CD8-positive, alpha-beta memory T cell (primary cell): Measurements from ENCODE around the gene SIL1. TPM values are rescaled to one million over a fixed set of nuclear protein-coding genes. Genes with fewer than 3 reads are reported as not detected.
A peak's percentile ranks its signal among the peaks of the same experiment; 100 is the strongest.

Source experiments
- CTCF ChIA-PET: fragments of 350-600 bp; sonication (Branson Sonifier 250); formaldehyde crosslinking; loops from one replicate; lab custom pipeline; 2021; ENCODE audit warnings: antibody characterized with exemption; lab: Charles Lee
- POLR2A ChIA-PET: fragments of 350-600 bp; sonication (Branson Sonifier 250); formaldehyde crosslinking; loops from one replicate; lab custom pipeline; 2021; ENCODE audit warnings: antibody characterized with exemption; lab: Charles Lee
- DNase-seq, 5 donors: peaks; one replicate each; pipeline versions ENCODE4 v3.0.0 to v3.0.0-alpha.2; 2020 to 2022; ENCODE audit warnings: mixed read lengths in 1 of 5
- H3K27ac ChIP-seq: one replicate; pipeline ENCODE4 v1.7.0; 2013; ENCODE audit warnings: low read depth, mild to moderate bottlenecking, low read length, moderate library complexity
- H3K27me3 ChIP-seq: 2 replicates; pipeline ENCODE4 v1.7.0; 2013; ENCODE audit warnings: low read length, mild to moderate bottlenecking; ENCODE audit not compliant: insufficient read depth, poor library complexity, severe bottlenecking
- H3K36me3 ChIP-seq: 2 replicates; pipeline ENCODE4 v1.7.0; 2013; ENCODE audit warnings: mild to moderate bottlenecking, low read length, moderate library complexity; ENCODE audit not compliant: insufficient read depth
- H3K4me1 ChIP-seq: 2 replicates; pipeline ENCODE4 v1.7.0; 2013; ENCODE audit warnings: mild to moderate bottlenecking, low read length, moderate library complexity; ENCODE audit not compliant: insufficient read depth
- H3K4me3 ChIP-seq: 2 replicates; pipeline ENCODE4 v1.7.0; 2013; ENCODE audit warnings: mild to moderate bottlenecking, low read length
- H3K9me3 ChIP-seq: 2 replicates; pipeline ENCODE4 v1.7.0; 2013; ENCODE audit warnings: mild to moderate bottlenecking, low read length
- H3K27ac Mint-ChIP-seq, 8 donors: one replicate each; pipeline ENCODE4 v1.8.0; 2020 to 2021; ENCODE audit warnings: mixed read lengths in 8 of 8, mild to moderate bottlenecking in 6 of 8, inconsistent platforms in 3 of 8, moderate library complexity in 3 of 8
- H3K27me3 Mint-ChIP-seq, 2 donors: one replicate each; pipeline ENCODE4 v1.8.0; 2020 to 2021; ENCODE audit warnings: mixed read lengths in 2 of 2, mild to moderate bottlenecking in 1 of 2, moderate library complexity in 1 of 2
- H3K36me3 Mint-ChIP-seq, 3 donors: one replicate each; pipeline ENCODE4 v1.8.0; 2020 to 2021; ENCODE audit warnings: mixed read lengths in 3 of 3, inconsistent platforms in 1 of 3, mild to moderate bottlenecking in 1 of 3
- H3K4me1 Mint-ChIP-seq, 3 donors: one replicate each; pipeline ENCODE4 v1.8.0; 2020 to 2021; ENCODE audit warnings: mixed read lengths in 3 of 3, inconsistent platforms in 1 of 3, mild to moderate bottlenecking in 1 of 3
- H3K4me3 Mint-ChIP-seq, 7 donors: one replicate each; pipeline ENCODE4 v1.8.0; 2020 to 2021; ENCODE audit warnings: mixed read lengths in 7 of 7, mild to moderate bottlenecking in 6 of 7, moderate library complexity in 4 of 7, inconsistent platforms in 2 of 7
- H3K9me3 Mint-ChIP-seq, 5 donors: one replicate each; pipeline ENCODE4 v1.8.0; 2020 to 2022; ENCODE audit warnings: mixed read lengths in 5 of 5, mild to moderate bottlenecking in 3 of 5, moderate library complexity in 2 of 5, inconsistent platforms in 1 of 5
- polyA plus RNA-seq: library from polyadenylated mRNA; unstranded; fragments of 300-500 nt; fragmentation: Illumina TruSeq; gene quantifications from one replicate; pipeline ENCODE4 v1.2.3, GENCODE V29; 2021
- total RNA-seq, 2 experiments: library from RNA; stranded (reverse); gene quantifications; one replicate each; pipeline ENCODE4 v1.2.3, GENCODE V29; 2021

The SIL1 gene
- total RNA-seq (10 to 100 TPM; 26.6 to 27.5 TPM), polyA plus RNA-seq (15.0 TPM)

- DNase-seq, result peak; percentile 92 to 97 (median 93)
- Histone ChIP-seq H3K9me3 (no peaks in the 10 kb centered on the region), H3K36me3 (no peaks in the 10 kb centered on the region), H3K4me1 (peaks cover 6% of the 10 kb centered on the region), H3K27me3 (no peaks in the 10 kb centered on the region), H3K27ac (peak within 1 kb of the TSS; percentile 88), H3K4me3 (peak within 1 kb of the TSS; percentile 75)
- Mint-ChIP-seq H3K36me3 (peaks cover 0 to 6% (median 3%) of the 10 kb centered on the region in 3 donors), H3K9me3 (no peaks in the 10 kb centered on the region), H3K27me3 (no peaks in the 10 kb centered on the region), H3K4me3 (peak within 1 kb of the TSS; percentile 84 to 91 (median 89)), H3K4me1 (peaks cover 19 to 36% (median 31%) of the 10 kb centered on the region in 3 donors), H3K27ac (peak within 1 kb of the TSS; percentile 95 to 99 (median 96))
- POLR2A ChIA-PET, result interaction anchor here (0.5 to 1.2 kb wide), 3 partner anchors 96 to 1168 kb away, joined by 3 to 5 read pairs (median 5); partner anchors contain the start of gene MATR3
- CTCF ChIA-PET, result interaction anchor here (1.0 kb wide), 1 partner anchor 76 kb away, joined by 4 read pairs; no protein-coding TSS in a partner anchor
Measured at GRCh38 chr5:139197710-139198669, at the start of gene SIL1. SIL1 (minus strand) TSS chr5:139198368; CDS start chr5:139127843, 70,525 bp downstream.

GRCh38 chr5:139246394-139246793, 48.2 kb upstream of the SIL1 start:
- CTCF ChIA-PET, result no interaction called here
- Histone ChIP-seq H3K4me3 (no peak overlapping the region), H3K4me1 (no peaks in the 10 kb centered on the region), H3K27ac (no peak overlapping the region), H3K36me3 (no peaks in the 10 kb centered on the region), H3K9me3 (no peaks in the 10 kb centered on the region), H3K27me3 (no peaks in the 10 kb centered on the region)
- no peak for DNase-seq
- Mint-ChIP-seq H3K27me3 (peaks cover 1 to 5% of the 10 kb centered on the region in 2 donors), H3K36me3 (no peaks in the 10 kb centered on the region), H3K4me1 (peaks cover 0 to 12% (median 12%) of the 10 kb centered on the region in 3 donors), H3K9me3 (no peaks in the 10 kb centered on the region), H3K27ac (peak overlapping the region in 1 of 8 donors; percentile 56), H3K4me3 (no peak overlapping the region)
- POLR2A ChIA-PET, result no interaction called here

DNA sequence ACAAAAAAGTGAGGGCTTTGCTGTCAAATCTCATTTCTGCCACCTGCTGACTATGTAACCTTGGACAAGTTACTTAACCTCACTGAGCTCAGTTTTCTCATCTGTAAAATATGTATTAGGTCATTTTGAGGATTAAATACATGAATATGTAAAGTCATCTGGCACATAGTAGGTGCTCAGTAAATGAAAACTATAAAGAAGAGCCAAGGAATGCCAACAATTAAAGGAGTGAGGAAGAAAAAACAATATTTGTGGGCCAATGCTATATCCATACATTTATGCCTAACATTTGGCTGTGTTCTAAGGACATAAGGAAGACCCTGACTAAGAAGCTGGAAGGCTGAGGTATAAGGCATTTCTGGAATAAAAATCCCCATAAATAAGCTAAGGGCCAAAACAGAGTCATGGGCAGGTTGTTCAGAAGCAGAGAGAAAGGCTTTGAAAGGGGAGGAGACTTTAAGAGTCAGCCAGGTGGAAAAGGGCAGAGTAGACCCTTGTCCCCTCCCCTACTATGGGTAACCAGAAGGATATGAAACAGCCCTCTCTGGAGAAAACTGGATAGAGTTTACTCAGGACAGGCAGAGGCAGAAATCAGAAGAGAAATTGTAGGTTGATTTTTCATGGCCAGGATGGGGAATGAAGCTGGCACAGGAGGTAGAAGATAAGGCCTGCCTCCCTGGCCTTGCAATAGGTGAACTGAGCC, 47.6 kb upstream of the SIL1 start:
- CTCF ChIA-PET, result no interaction called here
- Histone ChIP-seq H3K4me1 (no peaks in the 10 kb centered on the region), H3K27ac (no peak overlapping the region), H3K4me3 (no peak overlapping the region), H3K9me3 (no peaks in the 10 kb centered on the region), H3K27me3 (no peaks in the 10 kb centered on the region), H3K36me3 (no peaks in the 10 kb centered on the region)
- Mint-ChIP-seq H3K4me3 (no peak overlapping the region), H3K27me3 (peaks cover 7 to 11% of the 10 kb centered on the region in 2 donors), H3K9me3 (no peaks in the 10 kb centered on the region), H3K27ac (no peak overlapping the region), H3K4me1 (peaks cover 0 to 11% (median 9%) of the 10 kb centered on the region in 3 donors), H3K36me3 (no peaks in the 10 kb centered on the region)
- no peak for DNase-seq
- POLR2A ChIA-PET, result no interaction called here

- H3K9me3 ChIP-seq, result no peaks in the 10 kb centered on the region
- no peak overlapping the region for H3K27ac ChIP-seq
- H3K36me3 Mint-ChIP-seq, result no peaks in the 10 kb centered on the region
- H3K27me3 ChIP-seq, result no peaks in the 10 kb centered on the region
- peaks cover 10 to 29% of the 10 kb centered on the region in 2 donors for H3K27me3 Mint-ChIP-seq
- DNase-seq, result no peak
- no peaks in the 10 kb centered on the region for H3K36me3 ChIP-seq
- H3K4me3 Mint-ChIP-seq, result no peak overlapping the region
- peaks cover 0 to 11% (median 9%) of the 10 kb centered on the region in 3 donors for H3K4me1 Mint-ChIP-seq
- peaks cover 0 to 2% (median 0%) of the 10 kb centered on the region in 5 donors for H3K9me3 Mint-ChIP-seq
- no peaks in the 10 kb centered on the region for H3K4me1 ChIP-seq
- H3K27ac Mint-ChIP-seq, result no peak overlapping the region
- ChIA-PET POLR2A (no interaction called here), CTCF (interaction anchor here (0.6 kb wide), 1 partner anchor 317 kb away, joined by 3 read pairs; no protein-coding TSS in a partner anchor)
- H3K4me3 ChIP-seq, result no peak overlapping the region
Measured at GRCh38 chr5:139243425-139243970, 45.3 kb upstream of the SIL1 start.

DNA sequence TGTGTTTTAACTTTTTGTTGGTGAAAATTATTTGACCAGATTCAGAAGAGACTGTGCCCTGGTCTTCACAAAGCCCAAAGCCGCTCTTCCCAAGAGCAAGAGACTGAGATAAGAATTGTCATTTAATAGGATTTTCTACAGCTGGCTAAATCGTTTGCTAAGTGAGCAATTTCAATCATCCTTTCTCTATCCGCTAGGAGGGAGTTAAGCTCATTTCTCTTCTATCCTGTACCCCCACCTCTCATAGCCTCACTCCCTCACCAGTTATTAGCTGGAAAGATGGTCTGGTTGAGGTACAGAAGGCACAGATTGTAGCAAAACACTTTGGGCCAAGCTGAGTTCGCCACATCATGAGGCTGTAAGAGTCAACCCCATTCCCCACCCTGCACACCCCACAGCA, 43.0 kb upstream of the SIL1 start:
- Histone ChIP-seq H3K4me1 (no peaks in the 10 kb centered on the region), H3K27ac (no peak overlapping the region), H3K36me3 (no peaks in the 10 kb centered on the region), H3K9me3 (no peaks in the 10 kb centered on the region), H3K27me3 (no peaks in the 10 kb centered on the region), H3K4me3 (no peak overlapping the region)
- ChIA-PET CTCF (no interaction called here), POLR2A (no interaction called here)
- Mint-ChIP-seq H3K9me3 (peaks cover 0 to 2% (median 0%) of the 10 kb centered on the region in 5 donors), H3K27me3 (peaks cover 16 to 32% of the 10 kb centered on the region in 2 donors), H3K27ac (peak overlapping the region in 1 of 8 donors; percentile 39), H3K4me3 (no peak overlapping the region), H3K36me3 (no peaks in the 10 kb centered on the region), H3K4me1 (peaks cover 0 to 5% (median 1%) of the 10 kb centered on the region in 3 donors)
- no peak for DNase-seq

GRCh38 chr5:139236479-139236878, 38.3 kb upstream of the SIL1 start:
- no peak overlapping the region for H3K27ac ChIP-seq
- no peak for DNase-seq
- H3K9me3 Mint-ChIP-seq, result peaks cover 0 to 2% (median 0%) of the 10 kb centered on the region in 5 donors
- peaks cover 16 to 28% of the 10 kb centered on the region in 2 donors for H3K27me3 Mint-ChIP-seq
- H3K4me3 Mint-ChIP-seq, result no peak overlapping the region
- H3K4me3 ChIP-seq, result no peak overlapping the region
- H3K4me1 ChIP-seq, result no peaks in the 10 kb centered on the region
- no peaks in the 10 kb centered on the region for H3K4me1 Mint-ChIP-seq
- H3K9me3 ChIP-seq, result no peaks in the 10 kb centered on the region
- peaks cover 0 to 2% (median 0%) of the 10 kb centered on the region in 3 donors for H3K36me3 Mint-ChIP-seq
- no peaks in the 10 kb centered on the region for H3K36me3 ChIP-seq
- H3K27ac Mint-ChIP-seq, result no peak overlapping the region
- no peaks in the 10 kb centered on the region for H3K27me3 ChIP-seq
- ChIA-PET CTCF (no interaction called here), POLR2A (no interaction called here)

DNA sequence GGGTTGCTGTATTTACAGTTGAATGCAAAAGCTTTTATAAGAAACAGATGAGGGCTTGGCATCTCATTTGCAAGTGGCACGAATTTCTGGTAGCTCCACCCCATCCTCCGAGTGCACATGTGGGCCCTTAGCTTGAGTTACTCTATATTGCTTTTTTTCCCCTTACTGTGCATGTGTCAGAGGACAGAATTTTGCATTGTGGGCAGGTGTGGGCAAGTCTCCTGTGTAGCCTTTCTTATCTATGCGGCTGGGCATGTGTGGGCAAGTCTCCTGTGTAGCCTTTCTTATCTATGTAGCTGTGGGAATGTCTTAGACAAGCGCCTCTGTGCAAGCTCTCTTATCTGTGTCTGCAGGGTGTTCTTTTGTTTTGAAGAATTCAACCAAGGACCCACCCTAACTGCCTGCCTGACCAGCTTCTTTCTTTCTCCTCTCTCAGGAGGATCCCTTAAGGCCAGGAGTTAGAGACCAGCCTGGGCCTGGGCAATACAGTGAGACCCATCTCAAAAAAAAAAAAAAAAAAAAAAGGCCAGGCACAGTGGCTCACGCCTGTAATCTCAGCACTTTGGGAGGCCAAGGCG, 34.1 kb upstream of the SIL1 start:
- ChIA-PET POLR2A (no interaction called here), CTCF (no interaction called here)
- Histone ChIP-seq H3K4me1 (no peaks in the 10 kb centered on the region), H3K9me3 (no peaks in the 10 kb centered on the region), H3K27ac (no peak overlapping the region), H3K36me3 (no peaks in the 10 kb centered on the region), H3K27me3 (no peaks in the 10 kb centered on the region), H3K4me3 (no peak overlapping the region)
- peaks cover 0 to 2% (median 0%) of the 10 kb centered on the region in 3 donors for H3K36me3 Mint-ChIP-seq
- H3K4me1 Mint-ChIP-seq, result no peaks in the 10 kb centered on the region
- DNase-seq, result no peak
- H3K27ac Mint-ChIP-seq, result no peak overlapping the region
- no peak overlapping the region for H3K4me3 Mint-ChIP-seq
- no peaks in the 10 kb centered on the region for H3K9me3 Mint-ChIP-seq
- peaks cover 0 to 10% of the 10 kb centered on the region in 2 donors for H3K27me3 Mint-ChIP-seq
